ENCODE data around the gene HOMEZ.
"Not testable (repeated sequence)": the region's sequence is repeated elsewhere in the genome, so short reads cannot be mapped to it uniquely, and the experiment has no call there.

The HOMEZ gene, protein sequence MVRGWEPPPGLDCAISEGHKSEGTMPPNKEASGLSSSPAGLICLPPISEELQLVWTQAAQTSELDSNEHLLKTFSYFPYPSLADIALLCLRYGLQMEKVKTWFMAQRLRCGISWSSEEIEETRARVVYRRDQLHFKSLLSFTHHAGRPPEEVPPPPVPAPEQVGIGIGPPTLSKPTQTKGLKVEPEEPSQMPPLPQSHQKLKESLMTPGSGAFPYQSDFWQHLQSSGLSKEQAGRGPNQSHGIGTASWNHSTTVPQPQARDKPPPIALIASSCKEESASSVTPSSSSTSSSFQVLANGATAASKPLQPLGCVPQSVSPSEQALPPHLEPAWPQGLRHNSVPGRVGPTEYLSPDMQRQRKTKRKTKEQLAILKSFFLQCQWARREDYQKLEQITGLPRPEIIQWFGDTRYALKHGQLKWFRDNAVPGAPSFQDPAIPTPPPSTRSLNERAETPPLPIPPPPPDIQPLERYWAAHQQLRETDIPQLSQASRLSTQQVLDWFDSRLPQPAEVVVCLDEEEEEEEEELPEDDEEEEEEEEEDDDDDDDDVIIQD

GRCh38 chr14:23286020-23286901, at the start of gene HOMEZ:
Gene HOMEZ (minus strand): TSS chr14:23286132. CDS start chr14:23285952, 180 bp downstream.
- H3K4me1 Mint-ChIP-seq (ENCODE audit: low read depth), result peaks cover 31% of the 10 kb centered on the region
- no peaks in the 10 kb centered on the region for H3K27me3 Mint-ChIP-seq
- H3K27ac Mint-ChIP-seq, result peak within 1 kb of the TSS; percentile 95
- no peaks in the 10 kb centered on the region for H3K9me3 Mint-ChIP-seq
- H3K36me3 Mint-ChIP-seq (ENCODE audit: low read depth), result peaks cover 8% of the 10 kb centered on the region
- H3K4me3 Mint-ChIP-seq, result peak within 1 kb of the TSS; percentile 96

- no peak overlapping the region for H3K4me3 Mint-ChIP-seq
These were observed 49.7 kb upstream of the HOMEZ start for GRCh38 chr14:23335623-23336022.

DNA sequence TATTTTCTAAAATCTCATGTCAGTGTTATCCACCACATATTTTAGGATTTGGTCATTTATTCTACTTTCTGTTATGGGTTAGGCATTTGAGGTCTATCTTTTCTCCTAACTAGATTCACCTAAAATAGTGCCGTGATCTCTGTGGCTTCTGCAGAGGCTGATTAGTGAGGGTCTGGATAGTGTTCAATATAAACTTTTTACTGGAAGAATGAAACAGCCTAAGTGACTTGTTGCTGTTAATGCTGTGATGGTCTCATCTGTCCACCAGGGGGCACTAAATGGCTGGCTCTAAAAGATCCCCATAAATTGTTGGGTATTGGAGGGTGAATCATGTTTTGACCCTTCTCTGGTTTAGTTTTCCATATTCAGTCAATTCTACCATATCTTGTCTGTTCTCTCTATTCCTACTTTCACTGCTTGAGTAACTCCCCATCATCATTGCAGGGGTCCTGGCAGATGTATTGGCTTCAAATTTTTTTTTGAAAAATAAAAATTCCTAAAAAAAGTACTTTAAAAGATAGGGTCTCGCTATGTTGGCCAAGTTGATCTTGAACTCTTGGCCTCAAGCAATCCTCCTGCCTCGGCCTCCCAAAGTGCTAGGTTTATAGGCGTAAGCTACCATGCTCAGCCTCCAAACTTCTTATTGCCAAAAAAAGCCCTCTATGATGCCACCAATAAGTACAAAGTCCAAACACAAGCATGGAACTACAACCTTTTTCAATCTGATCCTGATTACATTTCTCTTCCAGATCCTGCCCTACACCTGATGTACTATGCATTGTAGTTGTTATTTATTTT, 42.2 kb upstream of the HOMEZ start:
- Mint-ChIP-seq H3K27me3 (no peaks in the 10 kb centered on the region), H3K4me3 (no peak overlapping the region), H3K4me1 (ENCODE audit: low read depth) (peaks cover 14% of the 10 kb centered on the region), H3K27ac (no peak overlapping the region), H3K36me3 (ENCODE audit: low read depth) (peaks cover 29% of the 10 kb centered on the region), H3K9me3 (no peaks in the 10 kb centered on the region)

More at GRCh38 chr14:23335623-23336022, 49.7 kb upstream of the HOMEZ start:
- Mint-ChIP-seq H3K9me3 (no peaks in the 10 kb centered on the region), H3K27me3 (peaks cover 27% of the 10 kb centered on the region), H3K27ac (no peak overlapping the region), H3K4me1 (ENCODE audit: low read depth) (no peaks in the 10 kb centered on the region), H3K36me3 (ENCODE audit: low read depth) (no peaks in the 10 kb centered on the region)

GRCh38 chr14:23326491-23327332, 40.8 kb upstream of the HOMEZ start:
- Mint-ChIP-seq H3K4me3 (no peak overlapping the region), H3K36me3 (ENCODE audit: low read depth) (peaks cover 40% of the 10 kb centered on the region), H3K4me1 (ENCODE audit: low read depth) (peaks cover 26% of the 10 kb centered on the region), H3K27ac (no peak overlapping the region), H3K9me3 (no peaks in the 10 kb centered on the region), H3K27me3 (no peaks in the 10 kb centered on the region)

GRCh38 chr14:23325746-23326145, 39.8 kb upstream of the HOMEZ start:
- Mint-ChIP-seq H3K36me3 (ENCODE audit: low read depth) (peaks cover 40% of the 10 kb centered on the region), H3K4me1 (ENCODE audit: low read depth) (peaks cover 29% of the 10 kb centered on the region)
- H3K27ac Mint-ChIP-seq, H3K4me3 Mint-ChIP-seq, H3K9me3 Mint-ChIP-seq, H3K27me3 Mint-ChIP-seq: not testable (repeated sequence)

- Mint-ChIP-seq H3K27ac (no peak overlapping the region), H3K27me3 (no peaks in the 10 kb centered on the region), H3K4me1 (ENCODE audit: low read depth) (peaks cover 37% of the 10 kb centered on the region), H3K36me3 (ENCODE audit: low read depth) (peaks cover 40% of the 10 kb centered on the region), H3K4me3 (no peak overlapping the region), H3K9me3 (no peaks in the 10 kb centered on the region)
These were observed 39.1 kb upstream of the HOMEZ start for GRCh38 chr14:23324993-23325392.

DNA sequence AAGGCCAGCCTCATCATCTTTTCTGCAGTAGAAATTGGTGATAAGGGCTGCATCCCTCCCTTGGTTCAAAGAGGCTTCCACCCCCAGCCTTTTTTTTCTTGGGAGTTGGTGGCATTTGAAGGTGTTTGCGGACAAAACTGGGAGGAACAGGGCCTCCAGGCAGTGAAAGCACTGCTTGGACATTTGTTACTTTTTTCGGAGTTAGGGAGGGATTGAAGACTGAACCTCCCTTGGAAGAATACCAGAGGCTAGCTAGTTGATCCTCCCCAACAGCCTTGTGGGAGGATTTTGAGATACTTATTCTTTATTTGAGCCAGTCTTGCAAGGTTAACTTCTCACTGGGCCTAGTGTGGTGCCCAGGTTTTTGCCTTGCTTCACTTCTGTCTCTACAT, 38.5 kb upstream of the HOMEZ start:
- H3K9me3 Mint-ChIP-seq, result no peaks in the 10 kb centered on the region
- H3K27ac Mint-ChIP-seq, result no peak overlapping the region
- peaks cover 42% of the 10 kb centered on the region for H3K4me1 Mint-ChIP-seq (ENCODE audit: low read depth)
- H3K27me3 Mint-ChIP-seq, result no peaks in the 10 kb centered on the region
- H3K4me3 Mint-ChIP-seq, result no peak overlapping the region
- peaks cover 40% of the 10 kb centered on the region for H3K36me3 Mint-ChIP-seq (ENCODE audit: low read depth)

- no peaks in the 10 kb centered on the region for H3K27me3 Mint-ChIP-seq
- H3K4me3 Mint-ChIP-seq, result no peak overlapping the region
- peaks cover 40% of the 10 kb centered on the region for H3K36me3 Mint-ChIP-seq (ENCODE audit: low read depth)
- H3K9me3 Mint-ChIP-seq, result no peaks in the 10 kb centered on the region
- peak overlapping the region; percentile 67 for H3K27ac Mint-ChIP-seq
- H3K4me1 Mint-ChIP-seq (ENCODE audit: low read depth), result peaks cover 43% of the 10 kb centered on the region
These were observed 38.0 kb upstream of the HOMEZ start for GRCh38 chr14:23323838-23324454.

GRCh38 chr14:23322568-23323517, 36.9 kb upstream of the HOMEZ start:
- Mint-ChIP-seq H3K9me3 (no peaks in the 10 kb centered on the region), H3K4me1 (ENCODE audit: low read depth) (peaks cover 34% of the 10 kb centered on the region), H3K36me3 (ENCODE audit: low read depth) (peaks cover 40% of the 10 kb centered on the region), H3K4me3 (peak overlapping the region; percentile 90), H3K27ac (peak overlapping the region; percentile 94), H3K27me3 (no peaks in the 10 kb centered on the region)

DNA sequence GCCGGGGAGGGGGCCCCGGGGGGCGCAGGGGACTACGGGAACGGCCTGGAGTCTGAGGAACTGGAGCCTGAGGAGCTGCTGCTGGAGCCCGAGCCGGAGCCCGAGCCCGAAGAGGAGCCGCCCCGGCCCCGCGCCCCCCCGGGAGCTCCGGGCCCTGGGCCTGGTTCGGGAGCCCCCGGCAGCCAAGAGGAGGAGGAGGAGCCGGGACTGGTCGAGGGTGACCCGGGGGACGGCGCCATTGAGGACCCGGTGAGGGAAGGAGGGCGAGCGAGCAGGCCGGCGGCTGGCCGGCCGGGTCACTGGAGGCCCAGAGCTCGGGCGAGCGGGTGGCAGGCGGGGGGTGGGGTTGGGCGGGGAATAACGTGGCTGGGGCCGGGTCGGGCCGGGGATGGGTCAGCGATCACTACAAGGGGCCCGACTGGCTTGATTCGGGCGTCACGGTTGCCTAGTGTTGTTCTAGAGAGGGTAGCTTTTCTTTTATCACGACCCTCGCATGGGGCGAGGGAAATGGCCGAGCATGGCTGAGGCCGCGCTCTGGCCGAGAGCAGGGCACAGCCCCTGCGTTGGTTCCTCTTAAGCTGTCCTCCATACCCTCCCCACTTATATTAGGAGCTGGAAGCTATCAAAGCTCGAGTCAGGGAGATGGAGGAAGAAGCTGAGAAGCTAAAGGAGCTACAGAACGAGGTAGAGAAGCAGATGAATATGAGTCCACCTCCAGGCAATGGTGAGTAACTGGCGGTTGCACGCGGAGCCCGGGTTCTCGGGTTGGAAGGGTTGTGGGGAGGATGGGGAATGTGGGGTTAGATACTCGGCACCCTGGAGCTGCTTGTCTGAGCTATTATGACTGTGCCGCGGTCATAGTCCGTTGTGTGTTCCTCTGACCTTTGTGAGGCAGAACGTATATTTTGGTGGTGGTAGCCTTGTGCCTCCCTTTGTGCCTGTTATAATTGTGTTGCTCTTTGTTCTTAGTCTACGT, 35.9 kb upstream of the HOMEZ start:
- Mint-ChIP-seq H3K27ac (peak overlapping the region; percentile 94), H3K36me3 (ENCODE audit: low read depth) (peaks cover 40% of the 10 kb centered on the region), H3K4me3 (peak overlapping the region; percentile 90), H3K27me3 (no peaks in the 10 kb centered on the region), H3K4me1 (ENCODE audit: low read depth) (peaks cover 33% of the 10 kb centered on the region), H3K9me3 (no peaks in the 10 kb centered on the region)

- no peaks in the 10 kb centered on the region for H3K27me3 Mint-ChIP-seq
- peaks cover 36% of the 10 kb centered on the region for H3K36me3 Mint-ChIP-seq (ENCODE audit: low read depth)
These were observed 34.9 kb upstream of the HOMEZ start, which contains the start of gene PABPN1 for GRCh38 chr14:23320584-23321571. Gene PABPN1 (plus strand): TSS chr14:23321457. CDS start chr14:23321470, 13 bp downstream.

More at GRCh38 chr14:23320584-23321571, 34.9 kb upstream of the HOMEZ start, which contains the start of gene PABPN1:
- Mint-ChIP-seq H3K4me3 (peak within 1 kb of the TSS; percentile 92), H3K4me1 (ENCODE audit: low read depth) (peaks cover 33% of the 10 kb centered on the region), H3K9me3 (no peaks in the 10 kb centered on the region), H3K27ac (peak within 1 kb of the TSS; percentile 98)

Measured in stimulated activated naive CD8-positive, alpha-beta T cell treated with anti-CD3 and anti-CD28 coated beads, Interleukin-15, Interleukin-2, amounts not matched to agents 100 ng/mL and 50 ng/mL, for 24 hours (primary cell).